Brain pericyte (primary cell): ENCODE measurements around the gene ERVFRD-1.

Experiments
- DNase-seq: peaks from one replicate; pipeline ENCODE4 v3.0.0-alpha.2; 2012; ENCODE audit warnings: low read depth, low spot score

The ERVFRD-1 gene, protein sequence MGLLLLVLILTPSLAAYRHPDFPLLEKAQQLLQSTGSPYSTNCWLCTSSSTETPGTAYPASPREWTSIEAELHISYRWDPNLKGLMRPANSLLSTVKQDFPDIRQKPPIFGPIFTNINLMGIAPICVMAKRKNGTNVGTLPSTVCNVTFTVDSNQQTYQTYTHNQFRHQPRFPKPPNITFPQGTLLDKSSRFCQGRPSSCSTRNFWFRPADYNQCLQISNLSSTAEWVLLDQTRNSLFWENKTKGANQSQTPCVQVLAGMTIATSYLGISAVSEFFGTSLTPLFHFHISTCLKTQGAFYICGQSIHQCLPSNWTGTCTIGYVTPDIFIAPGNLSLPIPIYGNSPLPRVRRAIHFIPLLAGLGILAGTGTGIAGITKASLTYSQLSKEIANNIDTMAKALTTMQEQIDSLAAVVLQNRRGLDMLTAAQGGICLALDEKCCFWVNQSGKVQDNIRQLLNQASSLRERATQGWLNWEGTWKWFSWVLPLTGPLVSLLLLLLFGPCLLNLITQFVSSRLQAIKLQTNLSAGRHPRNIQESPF

GRCh38 chr6:11110921-11111768 is at the start of gene ERVFRD-1:
Gene ERVFRD-1, minus strand, starts transcription at chr6:11111725. Its CDS starts 6,415 bp downstream, at chr6:11105310.
- no peak for DNase-seq

GRCh38 chr6:11160199-11160598 is 48.7 kb upstream of the ERVFRD-1 start:
- DNase-seq, result no peak

- DNase-seq, result no peak
Measured at GRCh38 chr6:11155589-11155988, 44.1 kb upstream of the ERVFRD-1 start.

DNA sequence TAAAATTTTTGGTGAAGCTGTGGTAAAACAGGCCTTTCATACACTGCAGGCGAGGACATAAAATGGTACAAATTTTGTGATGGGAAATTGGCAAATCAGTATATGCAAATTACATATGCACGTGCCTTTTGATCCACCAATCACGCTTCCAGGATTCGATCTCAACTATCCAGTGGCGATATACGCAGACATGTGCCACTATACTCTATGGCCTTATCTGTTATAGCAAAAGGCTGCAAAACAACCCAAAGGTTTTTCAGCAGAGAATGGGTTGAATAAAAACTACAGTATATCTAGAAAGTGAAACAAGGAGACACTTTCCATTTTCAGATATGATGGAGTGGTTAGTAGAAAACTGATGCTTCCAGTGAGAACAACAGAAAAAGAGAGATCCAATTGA is 41.9 kb upstream of the ERVFRD-1 start:
- DNase-seq, result no peak

GRCh38 chr6:11152581-11152980 is 41.1 kb upstream of the ERVFRD-1 start:
- DNase-seq, result no peak

DNA sequence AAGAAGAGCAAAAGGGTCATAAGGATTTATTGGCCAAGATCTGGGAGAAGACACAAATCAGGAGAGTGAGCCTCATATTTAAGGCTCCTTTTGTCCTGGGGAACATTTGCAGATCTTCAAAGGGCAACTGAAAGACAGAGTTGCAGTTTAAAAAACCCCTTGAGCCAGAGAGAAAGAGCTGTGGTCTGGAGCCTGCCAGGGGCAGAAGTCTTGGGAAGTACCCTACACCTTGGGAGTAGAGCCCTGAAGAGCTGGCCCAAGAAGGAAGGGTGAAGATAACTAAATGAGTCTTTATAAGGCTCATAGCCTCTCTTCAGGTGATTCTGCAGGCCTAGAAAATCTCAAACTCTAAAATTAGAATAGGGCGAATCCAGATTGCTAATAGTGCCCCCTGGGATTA is 40.0 kb upstream of the ERVFRD-1 start:
- DNase-seq, result no peak

- no peak for DNase-seq
Measured at GRCh38 chr6:11149551-11149950, 38.0 kb upstream of the ERVFRD-1 start.

GRCh38 chr6:11146117-11146826 is 34.7 kb upstream of the ERVFRD-1 start:
- no peak for DNase-seq

DNA sequence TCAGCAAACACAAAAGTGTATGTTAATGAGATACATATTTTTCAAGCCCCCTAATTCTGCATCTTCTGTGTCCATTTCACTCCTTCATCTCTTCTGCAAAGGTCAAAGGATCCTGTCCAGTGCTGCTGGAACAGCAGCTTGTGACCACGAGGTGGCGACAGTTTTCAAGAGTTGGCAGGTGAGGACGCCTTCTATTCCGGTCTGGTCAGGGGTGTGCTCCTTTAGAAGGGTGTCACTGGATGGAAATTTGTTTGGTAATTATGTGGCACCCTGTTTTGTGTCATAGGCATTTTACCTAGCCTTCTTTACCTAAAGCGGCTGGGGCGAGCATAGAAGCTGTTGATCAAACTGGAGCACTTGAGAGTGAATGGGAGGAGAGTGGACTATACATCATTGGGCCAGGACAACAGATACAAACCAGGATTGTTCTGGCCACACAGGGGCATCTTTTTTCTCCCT is 32.9 kb upstream of the ERVFRD-1 start:
- no peak for DNase-seq

- DNase-seq, result peak; percentile 36
Measured at GRCh38 chr6:11143394-11144371, 32.2 kb upstream of the ERVFRD-1 start.

DNA sequence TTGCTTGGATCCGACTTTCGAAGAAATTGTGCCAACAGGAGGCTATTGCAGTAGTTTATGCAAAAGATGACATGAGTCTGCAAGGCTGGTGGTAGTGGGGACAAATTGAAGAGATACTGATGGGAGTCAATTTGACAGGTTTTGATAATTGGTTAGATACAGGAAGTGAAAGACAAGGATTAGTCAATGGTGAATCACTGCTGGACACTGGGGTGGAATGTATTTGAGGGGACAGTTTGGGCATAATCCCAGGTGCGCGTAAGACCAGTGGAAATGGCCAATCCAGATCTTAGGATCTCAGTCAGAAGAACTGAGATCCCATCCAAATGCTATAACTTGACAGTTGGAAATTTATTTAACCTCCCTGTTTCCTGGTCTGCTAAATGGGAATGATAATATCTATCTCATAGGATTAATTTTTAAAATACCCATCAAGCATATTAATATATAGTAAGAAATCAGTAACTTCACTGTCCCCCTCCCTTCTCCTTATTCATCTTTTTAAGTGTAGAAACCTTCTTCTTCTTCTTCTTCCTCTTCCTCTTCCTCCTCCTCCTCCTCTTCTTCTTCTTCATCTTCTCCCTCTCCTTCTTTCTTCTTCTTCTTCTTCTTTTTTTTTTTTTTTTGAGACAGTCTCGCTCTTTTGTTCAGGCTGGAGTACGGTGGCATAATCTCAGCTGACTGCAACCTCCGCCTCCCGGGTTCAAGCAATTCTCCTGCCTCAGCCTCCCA is 30.9 kb upstream of the ERVFRD-1 start:
- no peak for DNase-seq

GRCh38 chr6:11141295-11141694 is 29.8 kb upstream of the ERVFRD-1 start:
- no peak for DNase-seq

- DNase-seq, result no peak
Measured at GRCh38 chr6:11140056-11140455, 28.5 kb upstream of the ERVFRD-1 start.

DNA sequence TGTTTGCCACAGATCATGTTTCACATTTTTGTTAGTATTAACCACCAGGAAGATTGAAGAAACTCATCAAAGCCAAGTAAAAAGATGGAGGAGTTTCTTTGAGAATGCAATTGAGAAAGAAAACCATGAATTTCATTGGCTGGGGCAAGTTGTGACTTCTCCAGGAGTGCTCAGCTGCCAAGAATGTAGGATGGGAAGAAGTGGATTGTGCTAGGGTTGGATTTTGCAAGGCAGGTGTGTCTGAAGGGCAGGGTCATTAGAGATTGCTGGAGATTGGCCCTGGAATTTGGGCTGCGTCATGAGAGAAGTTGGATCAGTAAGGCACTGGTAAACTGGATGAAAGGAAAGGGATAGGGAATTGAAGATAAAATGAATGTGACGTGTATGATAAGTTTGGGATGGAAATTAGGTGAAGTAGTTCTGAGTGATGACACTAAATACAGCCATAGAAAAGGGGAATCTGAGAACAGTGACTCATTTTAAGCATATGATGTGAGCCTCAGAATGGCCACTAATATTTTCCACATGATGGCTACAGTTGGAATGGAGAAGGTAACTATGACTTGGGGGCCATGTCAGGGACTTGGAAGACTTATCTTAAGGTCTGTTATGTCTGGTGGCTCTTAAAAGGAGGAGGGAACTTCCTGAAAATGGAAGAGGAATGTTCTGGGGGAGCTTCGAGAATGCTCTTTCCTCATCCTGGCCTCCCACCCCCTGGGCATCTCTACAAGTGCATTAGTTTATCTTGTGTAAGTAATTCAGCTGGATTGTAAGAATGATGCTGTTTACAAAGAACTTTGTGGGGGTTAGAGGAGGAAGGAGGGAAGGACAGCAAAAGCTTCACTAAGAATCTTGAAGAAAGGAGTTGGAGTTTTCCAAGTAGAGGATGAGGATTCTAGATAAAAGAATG is 27.8 kb upstream of the ERVFRD-1 start:
- no peak for DNase-seq

GRCh38 chr6:11136809-11137208 is 25.3 kb upstream of the ERVFRD-1 start:
- no peak for DNase-seq

- no peak for DNase-seq
Measured at GRCh38 chr6:11133281-11133680, 21.8 kb upstream of the ERVFRD-1 start.

GRCh38 chr6:11132194-11132888 is 20.8 kb upstream of the ERVFRD-1 start:
- no peak for DNase-seq

GRCh38 chr6:11130605-11131004 is 19.1 kb upstream of the ERVFRD-1 start:
- DNase-seq, result no peak
